ENCODE measurements around the gene ADAM10. TPM values are rescaled to one million over a fixed set of nuclear protein-coding genes. Genes with fewer than 3 reads are reported as not detected.

The ADAM10 gene
- total RNA-seq, 1 experiment from 2014 or later, result 133 TPM

DNA sequence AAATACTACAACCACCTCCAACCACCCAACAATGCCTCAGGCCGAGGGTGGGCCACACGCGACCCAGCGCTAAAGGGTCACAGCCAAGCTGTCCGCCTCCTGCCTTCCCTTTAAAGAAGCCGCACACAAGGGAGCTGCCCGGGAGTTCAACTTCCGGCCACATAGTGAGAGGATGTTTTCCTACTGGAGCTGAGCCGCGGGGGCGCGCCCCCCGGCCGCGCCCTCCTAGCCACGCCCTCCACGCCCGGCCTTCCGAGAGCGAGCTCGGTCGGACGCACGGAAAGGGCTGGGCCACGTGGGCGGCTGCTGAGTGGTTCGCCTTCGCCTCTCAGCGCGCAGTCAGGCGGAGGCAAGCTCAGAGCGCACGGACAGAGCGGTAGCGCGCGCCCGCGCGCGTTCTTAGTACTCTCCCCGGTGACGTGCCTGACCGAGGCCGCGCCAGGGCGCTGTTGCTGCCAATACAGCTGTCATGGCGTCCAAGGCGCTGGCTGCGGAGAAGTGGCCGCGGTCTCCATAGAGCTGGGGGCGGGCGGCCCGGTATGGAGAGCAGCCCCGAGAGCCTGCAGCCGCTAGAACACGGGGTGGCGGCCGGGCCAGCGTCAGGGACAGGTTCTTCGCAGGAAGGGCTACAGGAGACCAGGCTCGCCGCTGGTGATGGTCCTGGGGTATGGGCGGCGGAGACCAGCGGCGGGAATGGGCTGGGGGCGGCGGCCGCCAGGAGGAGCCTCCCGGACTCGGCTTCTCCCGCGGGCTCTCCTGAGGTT is 21.5 kb upstream of the ADAM10 start, which contains the start of gene MINDY2 (continued):
- TF ChIP-seq AR (CRISPR knock-in tag; IDR thresholded peaks at IDR 0.05) (no peak), TEAD4 (CRISPR knock-in tag; IDR thresholded peaks at IDR 0.05) (peak; percentile 49; the same call in 1 of the 2 replicates), NR3C1 (CRISPR knock-in tag; conservative IDR thresholded peaks at IDR 0.05; ENCODE audit: low read depth) (no peak), TP53 (CRISPR knock-in tag; IDR thresholded peaks at IDR 0.05) (peak; percentile 88; the same call in 1 of the 2 replicates), IRF2 (CRISPR knock-in tag; IDR thresholded peaks at IDR 0.05; ENCODE audit: borderline replicate concordance, low read depth) (no peak), ZNF671 (CRISPR knock-in tag; IDR thresholded peaks at IDR 0.05) (no peak), CDX4 (CRISPR knock-in tag; IDR thresholded peaks at IDR 0.05; ENCODE audit: borderline replicate concordance) (no peak), SOX15 (CRISPR knock-in tag; IDR thresholded peaks at IDR 0.05) (no peak), CREM (CRISPR knock-in tag; IDR thresholded peaks at IDR 0.05) (0 out of 2 replicates have a peak, but pooled peaks have one; percentile 56), NFATC4 (CRISPR knock-in tag; IDR thresholded peaks at IDR 0.05) (no peak), NFYB (CRISPR knock-in tag; conservative IDR thresholded peaks at IDR 0.05; ENCODE audit: low read depth) (no peak), AFF4 (CRISPR knock-in tag; IDR thresholded peaks at IDR 0.05; ENCODE audit: borderline replicate concordance) (no peak)
- TF ChIP-seq, protein P1, sequence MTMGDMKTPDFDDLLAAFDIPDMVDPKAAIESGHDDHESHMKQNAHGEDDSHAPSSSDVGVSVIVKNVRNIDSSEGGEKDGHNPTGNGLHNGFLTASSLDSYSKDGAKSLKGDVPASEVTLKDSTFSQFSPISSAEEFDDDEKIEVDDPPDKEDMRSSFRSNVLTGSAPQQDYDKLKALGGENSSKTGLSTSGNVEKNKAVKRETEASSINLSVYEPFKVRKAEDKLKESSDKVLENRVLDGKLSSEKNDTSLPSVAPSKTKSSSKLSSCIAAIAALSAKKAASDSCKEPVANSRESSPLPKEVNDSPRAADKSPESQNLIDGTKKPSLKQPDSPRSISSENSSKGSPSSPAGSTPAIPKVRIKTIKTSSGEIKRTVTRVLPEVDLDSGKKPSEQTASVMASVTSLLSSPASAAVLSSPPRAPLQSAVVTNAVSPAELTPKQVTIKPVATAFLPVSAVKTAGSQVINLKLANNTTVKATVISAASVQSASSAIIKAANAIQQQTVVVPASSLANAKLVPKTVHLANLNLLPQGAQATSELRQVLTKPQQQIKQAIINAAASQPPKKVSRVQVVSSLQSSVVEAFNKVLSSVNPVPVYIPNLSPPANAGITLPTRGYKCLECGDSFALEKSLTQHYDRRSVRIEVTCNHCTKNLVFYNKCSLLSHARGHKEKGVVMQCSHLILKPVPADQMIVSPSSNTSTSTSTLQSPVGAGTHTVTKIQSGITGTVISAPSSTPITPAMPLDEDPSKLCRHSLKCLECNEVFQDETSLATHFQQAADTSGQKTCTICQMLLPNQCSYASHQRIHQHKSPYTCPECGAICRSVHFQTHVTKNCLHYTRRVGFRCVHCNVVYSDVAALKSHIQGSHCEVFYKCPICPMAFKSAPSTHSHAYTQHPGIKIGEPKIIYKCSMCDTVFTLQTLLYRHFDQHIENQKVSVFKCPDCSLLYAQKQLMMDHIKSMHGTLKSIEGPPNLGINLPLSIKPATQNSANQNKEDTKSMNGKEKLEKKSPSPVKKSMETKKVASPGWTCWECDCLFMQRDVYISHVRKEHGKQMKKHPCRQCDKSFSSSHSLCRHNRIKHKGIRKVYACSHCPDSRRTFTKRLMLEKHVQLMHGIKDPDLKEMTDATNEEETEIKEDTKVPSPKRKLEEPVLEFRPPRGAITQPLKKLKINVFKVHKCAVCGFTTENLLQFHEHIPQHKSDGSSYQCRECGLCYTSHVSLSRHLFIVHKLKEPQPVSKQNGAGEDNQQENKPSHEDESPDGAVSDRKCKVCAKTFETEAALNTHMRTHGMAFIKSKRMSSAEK (CRISPR knock-in tag; IDR thresholded peaks at IDR 0.05; ENCODE audit: borderline replicate concordance), result no peak

DNA sequence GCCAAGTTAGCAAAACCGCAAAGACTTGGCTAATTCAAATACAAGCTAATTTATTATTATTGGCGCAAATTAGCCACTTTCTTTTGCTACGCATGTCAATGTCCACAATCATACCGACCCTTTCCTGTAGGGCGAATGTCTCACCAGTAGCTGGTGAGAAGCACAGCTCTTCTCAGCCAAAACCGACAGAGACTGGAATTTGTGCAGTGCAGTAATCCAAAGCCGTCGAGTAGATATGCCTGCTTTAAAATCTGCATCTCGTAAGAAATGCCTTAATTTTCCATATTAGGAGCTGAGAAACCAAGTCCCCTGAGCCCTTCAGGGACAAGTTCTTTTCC is 21.0 kb upstream of the ADAM10 start:
- no peak for TF ChIP-seq IRF1 (CRISPR knock-in tag; IDR thresholded peaks at IDR 0.05)
- no peak for TF ChIP-seq ZNF425 (CRISPR knock-in tag; conservative IDR thresholded peaks at IDR 0.05)
- TF ChIP-seq E2F5 (CRISPR knock-in tag; IDR thresholded peaks at IDR 0.05), result no peak
- no peak for TF ChIP-seq TEAD1 (CRISPR knock-in tag; IDR thresholded peaks at IDR 0.05)
- TF ChIP-seq GRHL2 (CRISPR knock-in tag; IDR thresholded peaks at IDR 0.05; ENCODE audit: insufficient replicate concordance, severe bottlenecking), result no peak
- peak; percentile 3 for ATAC-seq
- no peaks in the 10 kb centered on the region for H3K9me3 Mint-ChIP-seq
- H3K36me3 Mint-ChIP-seq, result no peaks in the 10 kb centered on the region
- H3K4me3 Mint-ChIP-seq, result no peak overlapping the region; the same call in 1 of the 2 replicates
- no peaks in the 10 kb centered on the region for H3K27me3 Mint-ChIP-seq (ENCODE audit: low read depth)
- H3K4me1 Mint-ChIP-seq, result peaks cover 16% of the 10 kb centered on the region
- CTCF ChIA-PET, result interaction anchor here (0.6 to 2.3 kb wide), 28 partner anchors 10 to 543 kb away, joined by 3 to 20 read pairs (median 4); partner anchors contain the start of gene ADAM10
- H3K27ac Mint-ChIP-seq, result peak overlapping the region; percentile 98
- DNase-seq (ENCODE audit: low spot score), result no peak
- POLR2A ChIA-PET, result interaction anchor here (0.6 to 2.5 kb wide), 10 partner anchors 9 to 602 kb away, joined by 3 to 66 read pairs (median 4); partner anchors contain the start of genes ADAM10 and MYO1E
